Urinary bladder (tissue), 4 donors: ENCODE data around the gene PPP2R1B. TPM values are rescaled to one million over a fixed set of nuclear protein-coding genes. Genes with fewer than 3 reads are reported as not detected.

Source experiments
- DNase-seq: peaks from one replicate; pipeline ENCODE4 v3.0.0-alpha.2; 2015; ENCODE audit errors: extremely low spot score
- H3K27ac ChIP-seq: one replicate; pipeline ENCODE4 v1.5.1; 2013; ENCODE audit warnings: low read depth, mild to moderate bottlenecking, moderate library complexity
- H3K36me3 ChIP-seq: one replicate; pipeline ENCODE4 v1.6.1; 2013; ENCODE audit warnings: mild to moderate bottlenecking, moderate library complexity; ENCODE audit not compliant: insufficient read depth
- H3K4me1 ChIP-seq: one replicate; pipeline ENCODE4 v1.6.1; 2013; ENCODE audit warnings: mild to moderate bottlenecking, moderate library complexity; ENCODE audit not compliant: insufficient read depth
- H3K4me3 ChIP-seq: one replicate; pipeline ENCODE4 v1.5.1; 2013; ENCODE audit warnings: low read depth, low read length
- WGBS: extraction: QIAGEN DNeasy Blood & Tissue Kit; methylation state at CpG from one replicate; pipeline ENCODE4 v1.1.7; 2013; 5-methylcytosine and 5-hydroxymethylcytosine counted together
- polyA plus RNA-seq: library from polyadenylated mRNA; stranded (reverse); fragments of 200-250 nt; gene quantifications from one replicate; pipeline ENCODE4 v1.2.3, GENCODE V29; 2013
- total RNA-seq: library from RNA; depleted of rRNA; stranded (reverse); fragments of >200 nt; gene quantifications from one replicate; pipeline ENCODE4 v1.2.3, GENCODE V29; 2014
- donor health status: healthy with polysubstance abuse.
- donor health status: healthy.

The PPP2R1B gene
- total and polyA plus RNA-seq, 2 donors: 6.8 to 22.7 TPM

GRCh38 chr11:111756097-111756496, 10.1 kb downstream of the PPP2R1B start:
- 98% methylated on average over 6 of the region's 6 CpGs for WGBS
- Histone ChIP-seq H3K4me3 (no peak overlapping the region), H3K27ac (no peak overlapping the region), H3K36me3 (peaks cover 7% of the 10 kb centered on the region), H3K4me1 (no peaks in the 10 kb centered on the region)
- DNase-seq: no peak

GRCh38 chr11:111749646-111750045, 16.5 kb downstream of the PPP2R1B start:
- Histone ChIP-seq H3K27ac (no peak overlapping the region), H3K4me1 (no peaks in the 10 kb centered on the region), H3K4me3 (no peak overlapping the region), H3K36me3 (peaks cover 3% of the 10 kb centered on the region)
- no peak for DNase-seq

- Histone ChIP-seq H3K4me3 (no peak overlapping the region), H3K27ac (peak overlapping the region; percentile 28), H3K36me3 (peaks cover 5% of the 10 kb centered on the region), H3K4me1 (no peaks in the 10 kb centered on the region)
- 63% methylated on average over 7 of the region's 7 CpGs for WGBS
- no peak for DNase-seq
Measured at GRCh38 chr11:111748035-111748804, 18.0 kb downstream of the PPP2R1B start.

GRCh38 chr11:111745719-111746504, 20.3 kb downstream of the PPP2R1B start:
- Histone ChIP-seq H3K36me3 (peaks cover 3% of the 10 kb centered on the region), H3K27ac (no peak overlapping the region), H3K4me3 (no peak overlapping the region), H3K4me1 (no peaks in the 10 kb centered on the region)
- 88% methylated on average over 6 of the region's 6 CpGs for WGBS
- DNase-seq: no peak

- Histone ChIP-seq H3K36me3 (peaks cover 2% of the 10 kb centered on the region), H3K4me1 (no peaks in the 10 kb centered on the region), H3K4me3 (no peak overlapping the region), H3K27ac (no peak overlapping the region)
- no peak for DNase-seq
- WGBS: 94% methylated on average over 2 of the region's 2 CpGs
Measured at GRCh38 chr11:111743700-111744099, 22.5 kb downstream of the PPP2R1B start.

- WGBS: 97% methylated on average over 2 of the region's 2 CpGs
- DNase-seq: no peak
- H3K4me3 ChIP-seq: no peak overlapping the region
Measured at GRCh38 chr11:111741751-111742150, 24.4 kb downstream of the PPP2R1B start.

GRCh38 chr11:111739299-111739698, 26.9 kb downstream of the PPP2R1B start:
- 92% methylated on average over 2 of the region's 2 CpGs for WGBS
- Histone ChIP-seq H3K36me3 (no peaks in the 10 kb centered on the region), H3K4me1 (no peaks in the 10 kb centered on the region), H3K27ac (no peak overlapping the region), H3K4me3 (no peak overlapping the region)
- DNase-seq: no peak

More at GRCh38 chr11:111741751-111742150, 24.4 kb downstream of the PPP2R1B start:
- no peaks in the 10 kb centered on the region for H3K4me1 ChIP-seq
- H3K36me3 ChIP-seq: peaks cover 2% of the 10 kb centered on the region
- no peak overlapping the region for H3K27ac ChIP-seq

- no peak overlapping the region for H3K4me3 ChIP-seq
- DNase-seq: no peak
- 57% methylated on average over 14 of the region's 14 CpGs for WGBS
Measured at GRCh38 chr11:111737444-111738210, 28.6 kb downstream of the PPP2R1B start.

GRCh38 chr11:111736621-111737443, 29.4 kb downstream of the PPP2R1B start:
- Histone ChIP-seq H3K36me3 (no peaks in the 10 kb centered on the region), H3K4me3 (no peak overlapping the region), H3K4me1 (no peaks in the 10 kb centered on the region), H3K27ac (peak overlapping the region; percentile 91)
- no peak for DNase-seq
- WGBS: 75% methylated on average over 15 of the region's 15 CpGs

More at GRCh38 chr11:111737444-111738210, 28.6 kb downstream of the PPP2R1B start:
- Histone ChIP-seq H3K36me3 (no peaks in the 10 kb centered on the region), H3K27ac (peak overlapping the region; percentile 46), H3K4me1 (no peaks in the 10 kb centered on the region)

GRCh38 chr11:111736181-111736590, 30.0 kb downstream of the PPP2R1B start:
- Histone ChIP-seq H3K4me1 (no peaks in the 10 kb centered on the region), H3K27ac (peak overlapping the region; percentile 91), H3K4me3 (no peak overlapping the region), H3K36me3 (no peaks in the 10 kb centered on the region)
- DNase-seq: no peak
- WGBS: 30% methylated on average over 11 of the region's 11 CpGs

- H3K4me1 ChIP-seq: no peaks in the 10 kb centered on the region
- no peak overlapping the region for H3K4me3 ChIP-seq
- 19% methylated on average over 19 of the region's 19 CpGs for WGBS
- peak; percentile 75 for DNase-seq
- peak overlapping the region; percentile 95 for H3K27ac ChIP-seq
- H3K36me3 ChIP-seq: no peaks in the 10 kb centered on the region
Measured at GRCh38 chr11:111735262-111736116, 30.7 kb downstream of the PPP2R1B start.

GRCh38 chr11:111734954-111735261, 31.3 kb downstream of the PPP2R1B start:
- 35% methylated on average over 6 of the region's 6 CpGs for WGBS
- Histone ChIP-seq H3K27ac (peak overlapping the region; percentile 95), H3K4me3 (no peak overlapping the region), H3K4me1 (no peaks in the 10 kb centered on the region), H3K36me3 (no peaks in the 10 kb centered on the region)
- DNase-seq: no peak
